IPS DF 4.7 (cell line): ENCODE data around the gene CATSPERD.

Experiments used
- DNase-seq: peaks from one replicate; pipeline ENCODE4 v3.0.0-alpha.2; 2013; ENCODE audit warnings: low spot score; ENCODE audit errors: extremely low read depth

The CATSPERD gene

GRCh38 chr19:5827891-5828660 lies 107.6 kb downstream of the CATSPERD start:
- DNase-seq = no peak
